ENCODE measurements around the gene ALDH5A1.

DNA sequence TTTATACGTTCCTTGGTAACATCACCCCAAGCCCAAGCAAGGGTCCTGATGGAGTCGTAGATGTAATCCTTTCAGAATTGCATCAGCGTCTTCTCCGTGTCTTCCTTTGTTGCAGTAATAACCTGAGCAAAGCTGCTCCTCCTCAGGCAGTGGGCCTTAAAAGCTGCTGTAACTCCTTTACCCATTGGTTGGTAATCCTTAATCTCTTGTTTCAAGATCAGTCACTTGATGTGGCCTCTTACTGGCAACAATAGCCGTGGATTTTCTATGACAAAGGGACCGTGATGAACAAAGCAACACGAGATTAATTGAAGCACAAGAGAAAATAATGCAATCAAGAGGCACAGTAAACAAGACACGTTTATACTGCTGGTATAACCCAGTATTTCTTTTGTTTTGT is 44.6 kb downstream of the ALDH5A1 start:
- TF ChIP-seq CTCF (optimal IDR thresholded peaks at IDR 0.05 in 1 of 3, IDR thresholded peaks at IDR 0.05 in 1 of 3, conservative IDR thresholded peaks at IDR 0.05 in 1 of 3; ENCODE audit: extremely low read depth in 1 of 3, insufficient read depth in 2 of 3, low read length in 3 of 3): no peak
- TF ChIP-seq EZH2 (IDR thresholded peaks at IDR 0.05; ENCODE audit: low read length): no peak
